Smooth muscle cell (in vitro differentiated cells): ENCODE results near the gene NOL3. TPM values are rescaled to one million over a fixed set of nuclear protein-coding genes. Genes with fewer than 3 reads are reported as not detected.

Source experiments
- DNase-seq: peaks from one replicate; lab custom pipeline; 2025; ENCODE audit not compliant: unreplicated experiment; lab: John Stamatoyannopoulos, UW
- H2AFZ ChIP-seq: fragments of 200-600 bp; sonication (generic); 2 replicates; pipeline ENCODE4 v1.6.0; 2016; ENCODE audit warnings: antibody characterized with exemption, low read depth, mild to moderate bottlenecking
- H3F3A ChIP-seq: fragments of 200-600 bp; sonication (generic); 2 replicates; pipeline ENCODE4 v1.6.0; 2017; ENCODE audit warnings: antibody characterized with exemption, low read depth
- H3K27ac ChIP-seq: fragments of 200-600 bp; sonication (generic); 2 replicates; pipeline ENCODE4 v1.5.1; 2016; ENCODE audit warnings: low read depth, mild to moderate bottlenecking
- H3K27me3 ChIP-seq: fragments of 200-600 bp; sonication (generic); 2 replicates; pipeline ENCODE4 v1.6.1; 2016; ENCODE audit warnings: low read depth, mild to moderate bottlenecking
- H3K36me3 ChIP-seq: fragments of 200-600 bp; sonication (generic); 2 replicates; pipeline ENCODE4 v1.5.1; 2016; ENCODE audit warnings: low read depth
- H3K4me1 ChIP-seq: fragments of 200-600 bp; sonication (generic); 2 replicates; pipeline ENCODE4 v1.5.1; 2016; ENCODE audit warnings: low read depth
- H3K4me2 ChIP-seq: fragments of 200-600 bp; sonication (generic); 2 replicates; pipeline ENCODE4 v1.6.0; 2016; ENCODE audit warnings: mild to moderate bottlenecking
- H3K4me3 ChIP-seq: fragments of 200-600 bp; sonication (generic); 2 replicates; pipeline ENCODE4 v1.5.1; 2016; ENCODE audit warnings: mild to moderate bottlenecking
- H3K79me2 ChIP-seq: fragments of 200-600 bp; sonication (generic); 2 replicates; pipeline ENCODE4 v1.6.0; 2016; ENCODE audit warnings: low read depth, mild to moderate bottlenecking
- H3K9ac ChIP-seq: fragments of 200-600 bp; sonication (generic); 2 replicates; pipeline ENCODE4 v1.6.0; 2016; ENCODE audit warnings: low read depth
- H3K9me3 ChIP-seq: fragments of 200-600 bp; sonication (generic); replicated peaks from 2 replicates; pipeline ENCODE4 v1.5.1; 2016; ENCODE audit warnings: low read depth
- H4K20me1 ChIP-seq: fragments of 200-600 bp; sonication (generic); 2 replicates; pipeline ENCODE4 v1.6.0; 2016; ENCODE audit warnings: low read depth
- WGBS: methylation state at CpG from one replicate; pipeline ENCODE4 v1.1.7; 2016; ENCODE audit warnings: low lambda C conversion rate; 5-methylcytosine and 5-hydroxymethylcytosine counted together
- polyA plus RNA-seq: library from polyadenylated mRNA; unstranded; fragments of >200 nt; fragmentation: Nextera tagmentation; extraction: Ambion mirVana; gene quantifications from 2 replicates; pipeline ENCODE4 v1.2.1, GENCODE V29; 2016
- total RNA-seq: library from RNA; depleted of rRNA; stranded (reverse); fragments of >200 nt; gene quantifications from 2 replicates; pipeline ENCODE4 v1.2.3, GENCODE V29; 2014
- TF ChIP-seq, protein P1 (sequence below): fragments of 200-600 bp; sonication (generic); IDR thresholded peaks from 2 replicates; pipeline ENCODE4 v1.5.1; 2017; ENCODE audit warnings: borderline replicate concordance, mild to moderate bottlenecking, antibody characterized with exemption; ENCODE audit not compliant: insufficient read depth, poor library complexity, severe bottlenecking

The NOL3 gene
- total and polyA plus RNA-seq, 2 experiments from 2014 or later, result 33.0 to 36.4 TPM

DNA sequence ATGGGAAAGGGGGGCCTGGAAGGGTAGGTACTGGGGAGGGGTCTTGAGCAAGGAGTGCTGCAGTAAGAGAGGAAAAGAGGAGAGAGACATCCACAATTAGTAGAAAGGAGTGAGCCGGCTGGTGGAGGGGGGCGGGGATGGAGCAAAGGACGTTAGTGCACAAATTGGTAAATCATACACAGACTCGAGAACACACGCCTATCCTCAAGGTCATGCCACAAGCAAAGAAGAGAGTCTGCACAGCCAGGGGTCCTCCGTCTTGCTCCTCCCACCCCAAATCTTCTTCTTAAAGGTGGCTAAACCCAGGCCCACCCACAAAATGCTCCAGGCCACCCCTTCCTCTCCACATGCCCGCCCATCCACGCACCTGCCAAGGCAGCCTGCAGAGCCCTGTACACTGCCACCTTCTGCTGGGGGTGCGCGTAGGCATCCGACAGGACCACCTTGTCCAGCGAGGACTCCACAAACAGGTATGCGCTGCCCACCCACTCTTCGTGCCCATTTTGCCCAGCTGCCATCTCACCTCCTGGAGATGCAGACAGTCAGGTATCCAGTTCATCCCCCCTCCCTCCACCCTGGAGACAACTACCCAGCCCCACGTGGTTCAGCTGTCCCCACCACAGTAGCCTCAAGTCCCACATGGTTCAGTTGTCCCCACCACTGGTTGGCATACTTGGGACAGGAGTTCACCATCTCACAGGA, 14.0 kb upstream of the NOL3 start:
- H2AFZ ChIP-seq, result no peak overlapping the region
- H3K27ac ChIP-seq, result no peak overlapping the region
- H3K79me2 ChIP-seq, result no peaks in the 10 kb centered on the region
- no peaks in the 10 kb centered on the region for H3K9me3 ChIP-seq
- DNase-seq, result no peak
- peaks cover 44% of the 10 kb centered on the region for H3K27me3 ChIP-seq
- H3K36me3 ChIP-seq, result no peaks in the 10 kb centered on the region
- no peak overlapping the region for H3K9ac ChIP-seq
- WGBS, result 63% methylated on average over 15 of the region's 15 CpGs
- H3K4me1 ChIP-seq, result peaks cover 6% of the 10 kb centered on the region
- TF ChIP-seq, protein P1, sequence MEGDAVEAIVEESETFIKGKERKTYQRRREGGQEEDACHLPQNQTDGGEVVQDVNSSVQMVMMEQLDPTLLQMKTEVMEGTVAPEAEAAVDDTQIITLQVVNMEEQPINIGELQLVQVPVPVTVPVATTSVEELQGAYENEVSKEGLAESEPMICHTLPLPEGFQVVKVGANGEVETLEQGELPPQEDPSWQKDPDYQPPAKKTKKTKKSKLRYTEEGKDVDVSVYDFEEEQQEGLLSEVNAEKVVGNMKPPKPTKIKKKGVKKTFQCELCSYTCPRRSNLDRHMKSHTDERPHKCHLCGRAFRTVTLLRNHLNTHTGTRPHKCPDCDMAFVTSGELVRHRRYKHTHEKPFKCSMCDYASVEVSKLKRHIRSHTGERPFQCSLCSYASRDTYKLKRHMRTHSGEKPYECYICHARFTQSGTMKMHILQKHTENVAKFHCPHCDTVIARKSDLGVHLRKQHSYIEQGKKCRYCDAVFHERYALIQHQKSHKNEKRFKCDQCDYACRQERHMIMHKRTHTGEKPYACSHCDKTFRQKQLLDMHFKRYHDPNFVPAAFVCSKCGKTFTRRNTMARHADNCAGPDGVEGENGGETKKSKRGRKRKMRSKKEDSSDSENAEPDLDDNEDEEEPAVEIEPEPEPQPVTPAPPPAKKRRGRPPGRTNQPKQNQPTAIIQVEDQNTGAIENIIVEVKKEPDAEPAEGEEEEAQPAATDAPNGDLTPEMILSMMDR, result no peak
- no peak overlapping the region for H3K4me2 ChIP-seq
- no peak overlapping the region for H3K4me3 ChIP-seq
- no peaks in the 10 kb centered on the region for H3F3A ChIP-seq
- peaks cover 45% of the 10 kb centered on the region for H4K20me1 ChIP-seq

DNA sequence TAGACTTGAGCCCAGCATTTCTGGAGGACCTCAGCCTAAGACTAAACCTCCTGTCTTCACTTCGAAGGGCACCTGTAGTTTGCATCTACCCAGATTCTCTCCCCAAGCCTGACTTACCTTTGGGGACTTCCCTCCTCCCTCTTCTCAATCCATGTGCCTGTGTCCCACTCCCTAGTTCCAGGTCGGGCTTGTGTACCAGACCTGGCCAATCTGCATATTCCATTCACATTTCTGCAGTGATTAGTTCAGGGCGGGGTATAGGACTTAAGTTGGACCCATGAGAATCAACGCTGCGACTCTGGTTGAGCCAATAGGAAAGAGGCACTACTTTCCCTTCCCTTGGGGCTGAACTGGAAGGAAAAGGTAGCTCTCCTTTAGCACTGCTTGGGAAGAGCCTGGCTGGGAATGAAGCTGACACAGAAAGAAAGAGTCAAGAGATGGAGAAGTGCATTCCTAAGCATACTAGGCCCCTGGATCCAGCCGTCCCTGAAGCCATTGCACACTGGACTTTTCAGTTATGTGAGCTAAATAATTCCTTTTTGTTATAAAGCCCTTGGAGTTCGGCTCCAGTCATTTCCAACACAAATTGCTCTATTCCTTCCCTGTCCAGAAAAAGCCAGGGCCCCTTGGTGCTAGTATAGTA, 13.1 kb upstream of the NOL3 start:
- DNase-seq, result no peak
- Histone ChIP-seq H3K9me3 (no peaks in the 10 kb centered on the region), H3K4me2 (no peak overlapping the region), H3K9ac (no peak overlapping the region), H3K27me3 (peaks cover 53% of the 10 kb centered on the region), H3K79me2 (no peaks in the 10 kb centered on the region), H3K4me1 (peaks cover 6% of the 10 kb centered on the region), H3F3A (no peaks in the 10 kb centered on the region), H3K4me3 (no peak overlapping the region), H3K36me3 (no peaks in the 10 kb centered on the region), H4K20me1 (peaks cover 54% of the 10 kb centered on the region), H3K27ac (no peak overlapping the region), H2AFZ (no peak overlapping the region)
- WGBS, result 67% methylated on average over 7 of the region's 7 CpGs
- TF ChIP-seq, protein P1, result no peak

DNA sequence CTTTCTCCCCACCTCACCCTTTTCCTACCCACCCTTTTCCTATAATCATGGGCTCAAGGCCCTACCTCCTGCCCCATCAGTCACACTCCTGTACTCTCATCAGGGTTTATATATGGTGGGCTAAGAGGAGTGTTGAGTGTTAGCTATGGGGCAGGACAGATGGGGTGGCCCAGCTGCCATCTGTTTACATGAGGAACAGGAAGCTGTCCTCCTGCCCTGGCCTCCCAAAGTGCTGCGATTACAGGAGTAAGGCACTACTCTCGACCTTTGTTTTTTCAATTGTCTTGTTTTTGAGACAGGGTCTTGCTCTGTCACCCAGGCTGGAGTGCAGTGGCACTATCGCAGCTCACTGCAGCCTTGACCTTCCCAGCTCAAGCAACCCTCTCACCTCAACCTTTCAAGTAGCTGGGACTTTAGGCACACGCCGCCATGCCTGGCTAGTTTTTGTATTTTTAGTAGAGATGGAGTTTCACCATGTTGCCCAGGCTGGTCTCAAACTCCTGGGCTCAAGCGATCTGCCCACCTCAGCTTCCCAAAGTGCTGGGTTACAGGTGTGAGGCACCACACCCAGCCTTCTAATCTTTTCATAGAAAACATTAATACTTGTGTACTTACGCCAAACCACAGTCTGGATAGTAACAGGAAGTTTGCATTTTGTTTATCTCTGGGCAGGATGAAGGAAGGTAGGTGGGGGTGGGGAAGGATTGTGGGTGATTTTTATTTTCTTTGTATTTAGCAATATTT, 12.3 kb upstream of the NOL3 start:
- Histone ChIP-seq H3K4me1 (peaks cover 10% of the 10 kb centered on the region), H2AFZ (no peak overlapping the region), H3K4me3 (no peak overlapping the region), H3K27ac (no peak overlapping the region), H3K36me3 (no peaks in the 10 kb centered on the region), H3K27me3 (peaks cover 62% of the 10 kb centered on the region), H3F3A (no peaks in the 10 kb centered on the region), H3K9me3 (no peaks in the 10 kb centered on the region), H3K9ac (no peak overlapping the region), H3K79me2 (no peaks in the 10 kb centered on the region), H3K4me2 (no peak overlapping the region), H4K20me1 (peaks cover 62% of the 10 kb centered on the region)
- DNase-seq, result no peak
- TF ChIP-seq, protein P1, result no peak
- 78% methylated on average over 7 of the region's 7 CpGs for WGBS
